DOHH2 (cell line): ENCODE results near the gene PURB.

Experiments
- EZH2phosphoT487 ChIP-seq: fragments of 200-600 bp; sonication (generic); IDR thresholded peaks from 2 replicates; pipeline ENCODE4 v1.6.1; 2017; ENCODE audit warnings: borderline replicate concordance, mild to moderate bottlenecking, antibody characterized with exemption, low read length, moderate library complexity, mixed read lengths
- TF ChIP-seq, protein P1 (sequence below): fragments of 200-600 bp; sonication (generic); IDR thresholded peaks from one replicate; pipeline ENCODE4 v1.5.1; 2014; ENCODE audit warnings: antibody characterized with exemption, mild to moderate bottlenecking, low read depth, low read length; ENCODE audit not compliant: poor library complexity, severe bottlenecking

DNA sequence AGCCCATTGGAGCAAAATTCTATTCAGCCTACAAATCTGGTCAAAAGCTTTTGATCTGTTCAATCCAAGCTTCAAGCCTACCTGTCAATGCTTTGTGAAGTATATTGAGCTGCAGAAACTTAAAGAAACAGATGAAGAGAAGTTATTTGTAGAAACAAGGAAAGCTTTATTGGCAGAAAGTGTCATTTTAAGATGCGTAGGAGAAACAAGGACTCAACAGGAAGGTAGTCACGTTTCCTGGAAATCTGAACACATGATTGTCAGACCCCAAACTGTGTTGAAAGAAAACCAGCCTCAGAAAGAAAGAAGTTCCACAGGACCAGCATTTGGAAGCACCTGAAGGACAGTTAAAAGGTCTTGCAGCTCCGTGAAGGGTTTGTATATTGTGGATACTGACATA is 34.8 kb upstream of the PURB start:
- TF ChIP-seq, protein P1, sequence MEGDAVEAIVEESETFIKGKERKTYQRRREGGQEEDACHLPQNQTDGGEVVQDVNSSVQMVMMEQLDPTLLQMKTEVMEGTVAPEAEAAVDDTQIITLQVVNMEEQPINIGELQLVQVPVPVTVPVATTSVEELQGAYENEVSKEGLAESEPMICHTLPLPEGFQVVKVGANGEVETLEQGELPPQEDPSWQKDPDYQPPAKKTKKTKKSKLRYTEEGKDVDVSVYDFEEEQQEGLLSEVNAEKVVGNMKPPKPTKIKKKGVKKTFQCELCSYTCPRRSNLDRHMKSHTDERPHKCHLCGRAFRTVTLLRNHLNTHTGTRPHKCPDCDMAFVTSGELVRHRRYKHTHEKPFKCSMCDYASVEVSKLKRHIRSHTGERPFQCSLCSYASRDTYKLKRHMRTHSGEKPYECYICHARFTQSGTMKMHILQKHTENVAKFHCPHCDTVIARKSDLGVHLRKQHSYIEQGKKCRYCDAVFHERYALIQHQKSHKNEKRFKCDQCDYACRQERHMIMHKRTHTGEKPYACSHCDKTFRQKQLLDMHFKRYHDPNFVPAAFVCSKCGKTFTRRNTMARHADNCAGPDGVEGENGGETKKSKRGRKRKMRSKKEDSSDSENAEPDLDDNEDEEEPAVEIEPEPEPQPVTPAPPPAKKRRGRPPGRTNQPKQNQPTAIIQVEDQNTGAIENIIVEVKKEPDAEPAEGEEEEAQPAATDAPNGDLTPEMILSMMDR, result no peak
- TF ChIP-seq EZH2phosphoT487, result no peak
